Endothelial cell of umbilical vein (primary cell): ENCODE results near the gene SPTLC3. TPM values are rescaled to one million over a fixed set of nuclear protein-coding genes. Genes with fewer than 3 reads are reported as not detected.

Experiments used
- BruUV-seq: library from RNA; stranded (reverse); fragments of 400-500 nt; replicated peaks from 2 replicates; lab custom pipeline; 2021; lab: Mats Ljungman, UMichigan
- CTCF ChIA-PET: fragments of 300-600, 350-600 bp; sonication (Branson Sonifier 250); formaldehyde crosslinking; loops from one replicate; lab custom pipeline; 2021; ENCODE audit warnings: antibody characterized with exemption, inconsistent platforms; lab: Charles Lee
- POLR2A ChIA-PET: fragments of 300-600, 350-600 bp; sonication (Branson Sonifier 250); formaldehyde crosslinking; loops from one replicate; lab custom pipeline; 2021; ENCODE audit warnings: antibody characterized with exemption, inconsistent platforms; lab: Charles Lee
- DNase-seq: peaks from one replicate; pipeline ENCODE4 v3.0.0-alpha.2; 2011; ENCODE audit warnings: low read depth, low spot score
- FAIRE-seq: peaks from 2 replicates; lab custom pipeline; 2011; peaks lifted over from hg19 to GRCh38; lab: Jason Lieb, UNC
- H2AFZ ChIP-seq: 2 replicates; pipeline ENCODE4 v1.6.0; 2012; ENCODE audit warnings: low read depth, low read length, control low read depth, inconsistent platforms
- H3K27ac ChIP-seq: 2 replicates; pipeline ENCODE4 v1.5.1; 2011; ENCODE audit warnings: low read depth, mild to moderate bottlenecking, control low read depth, low read length, moderate library complexity; ENCODE audit not compliant: insufficient read depth
- H3K27me3 ChIP-seq, 2 experiments: 2 replicates each; pipeline versions ENCODE4 v1.6.0 to v1.6.1; 2011; ENCODE audit warnings: low read length in 2 of 2, mixed read lengths in 1 of 2; ENCODE audit not compliant: control insufficient read depth in 2 of 2, insufficient read depth in 2 of 2
- H3K36me3 ChIP-seq, 2 experiments: 2 replicates in 1 of 2; 3 replicates in 1 of 2; pipeline ENCODE4 v1.5.1; 2011; ENCODE audit warnings: low read length in 2 of 2, mild to moderate bottlenecking in 1 of 2, moderate library complexity in 1 of 2; ENCODE audit not compliant: control insufficient read depth in 2 of 2, insufficient read depth in 2 of 2; ENCODE audit errors: extremely low read depth in 1 of 2
- H3K4me1 ChIP-seq: 3 replicates; pipeline ENCODE4 v1.5.1; 2011; ENCODE audit warnings: mild to moderate bottlenecking, low read length; ENCODE audit not compliant: control insufficient read depth, insufficient read depth; ENCODE audit errors: extremely low read depth
- H3K4me2 ChIP-seq: 2 replicates; pipeline ENCODE4 v1.6.1; 2011; ENCODE audit warnings: low read length, control low read depth, mixed read lengths; ENCODE audit not compliant: insufficient read depth
- H3K4me3 ChIP-seq, 3 experiments: fragments of 200-600 bp in 1 of 3; sonication (generic), shearing (Covaris generic) in 1 of 3; replicated peaks in 1 of 3; 2 replicates each; pipeline ENCODE4 v1.5.1; 2011 to 2016; ENCODE audit warnings: control low read depth in 3 of 3, low read length in 3 of 3, mild to moderate bottlenecking in 2 of 3, inconsistent platforms in 1 of 3, low read depth in 1 of 3, moderate library complexity in 1 of 3; ENCODE audit not compliant: insufficient read depth in 1 of 3
- H3K79me2 ChIP-seq: 2 replicates; pipeline ENCODE4 v1.6.0; 2012; ENCODE audit warnings: low read length, inconsistent platforms; ENCODE audit not compliant: control insufficient read depth, insufficient read depth
- H3K9ac ChIP-seq: replicated peaks from 2 replicates; pipeline ENCODE3; 2011; ENCODE audit warnings: low read length, control low read depth; ENCODE audit not compliant: insufficient read depth; ENCODE audit errors: extremely low read depth
- H3K9me1 ChIP-seq: replicated peaks from 3 replicates; pipeline ENCODE4 v1.6.0; 2011; ENCODE audit warnings: mild to moderate bottlenecking, low read length; ENCODE audit not compliant: control insufficient read depth, insufficient read depth; ENCODE audit errors: extremely low read depth
- H3K9me3 ChIP-seq: replicated peaks from 2 replicates; pipeline ENCODE4 v1.5.1; 2012; ENCODE audit warnings: low read length, inconsistent platforms; ENCODE audit not compliant: control insufficient read depth, insufficient read depth
- H4K20me1 ChIP-seq: replicated peaks from 2 replicates; pipeline ENCODE3; 2011; ENCODE audit warnings: mild to moderate bottlenecking, low read length; ENCODE audit not compliant: control insufficient read depth, insufficient read depth; ENCODE audit errors: extremely low read depth
- EZH2 ChIP-seq: IDR thresholded peaks from 2 replicates; pipeline ENCODE4 v1.6.1; 2012; ENCODE audit warnings: borderline replicate concordance, low read depth, mild to moderate bottlenecking, moderate library complexity, low read length, inconsistent platforms; ENCODE audit not compliant: severe bottlenecking
- FOS ChIP-seq: IDR thresholded peaks from 2 replicates; pipeline ENCODE4 v1.6.1; 2011; ENCODE audit warnings: mild to moderate bottlenecking, low read length, moderate library complexity, borderline replicate concordance; ENCODE audit not compliant: insufficient read depth
- GATA2 ChIP-seq: IDR thresholded peaks from 2 replicates; pipeline ENCODE4 v1.7.0; 2011; ENCODE audit warnings: low read depth, mild to moderate bottlenecking, moderate library complexity, mixed read lengths, low read length; ENCODE audit not compliant: insufficient read length, insufficient read depth
- JUN ChIP-seq: IDR thresholded peaks from 2 replicates; pipeline ENCODE4 v1.6.1; 2011; ENCODE audit warnings: borderline replicate concordance, low read depth; ENCODE audit not compliant: insufficient read length, insufficient read depth
- MYC ChIP-seq: IDR thresholded peaks from one replicate; pipeline ENCODE4 v1.6.1; 2011; ENCODE audit warnings: mild to moderate bottlenecking, low read depth, low read length
- POLR2A ChIP-seq: IDR thresholded peaks from 2 replicates; pipeline ENCODE4 v1.6.1; 2012; ENCODE audit warnings: low read depth, mild to moderate bottlenecking, control low read depth, low read length
- POLR2AphosphoS5 ChIP-seq: IDR thresholded peaks from 2 replicates; pipeline ENCODE4 v1.6.1; 2012; ENCODE audit warnings: low read depth, mild to moderate bottlenecking, control low read depth, low read length, moderate library complexity; ENCODE audit not compliant: insufficient read depth
- dilution Hi-C: fragments of 300-500 bp; cut with MboI; formaldehyde crosslinking; loops from one replicate; pipeline ENCODE4 v1.15.0; 2019; ENCODE audit warnings: low sequenced_read_pairs; ENCODE audit not compliant: extremely low pct_ligation_motif_present
- intact Hi-C: fragments of 100-400 bp; cut with micrococcal nuclease; formaldehyde crosslinking; loops from one replicate; pipeline ENCODE4 v1.10.0; 2022
- polyA plus RNA-seq, 4 experiments: library from polyadenylated mRNA; depleted of rRNA in 3 of 4; stranded (reverse) in 3 of 4; unstranded in 1 of 4; fragments of >200 nt; gene quantifications; 2 replicates each; pipeline versions ENCODE4 v1.2.1 to v1.2.3, GENCODE V29; 2011 to 2012; ENCODE audit warnings: missing spikeins in 1 of 4
- total RNA-seq: library from RNA; stranded (reverse); gene quantifications from 2 replicates; pipeline ENCODE4 v1.2.3, GENCODE V29; 2021
- TF ChIP-seq, protein P1 (sequence below), 2 donors: IDR thresholded peaks; 1 replicate in 1 of 2; 2 replicates in 1 of 2; pipeline ENCODE4 v1.5.1; 2011; ENCODE audit warnings: low read length in 2 of 2, mild to moderate bottlenecking in 2 of 2, moderate library complexity in 2 of 2, control low read depth in 1 of 2, inconsistent platforms in 1 of 2, low read depth in 1 of 2; ENCODE audit not compliant: insufficient read depth in 1 of 2; ENCODE audit errors: extremely low read depth in 1 of 2
- TF ChIP-seq, protein P2 (sequence below): IDR thresholded peaks from 2 replicates; pipeline ENCODE4 v1.6.1; 2011; ENCODE audit not compliant: insufficient read depth, insufficient read length

The SPTLC3 gene
- total and polyA plus RNA-seq, 2 donors (not counting 3 experiments of a cell fraction or from before 2014, with no cell fraction given): 0.29 to 0.35 TPM

DNA sequence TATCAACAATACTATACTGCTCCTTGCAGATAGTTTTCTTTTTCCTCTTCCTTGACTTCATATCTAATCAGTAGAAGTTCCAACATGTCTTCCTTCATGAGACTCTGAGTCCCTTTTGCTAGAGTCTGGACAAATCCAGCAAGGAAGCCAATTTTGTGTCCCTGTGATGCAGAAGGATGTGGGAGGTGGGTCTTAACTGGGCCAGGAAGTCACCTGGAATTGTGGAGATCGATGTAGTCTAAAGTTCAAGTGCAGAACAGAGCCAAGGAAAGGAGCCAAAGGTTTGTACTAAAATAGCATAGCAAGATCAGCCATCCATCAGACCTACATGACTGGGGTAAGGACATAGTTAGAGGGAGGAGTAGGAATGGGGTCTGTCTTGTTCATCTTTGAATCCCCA, 37.6 kb downstream of the SPTLC3 start:
- Histone ChIP-seq H3K9ac (no peak overlapping the region), H3K4me2 (no peak overlapping the region), H3K36me3 (no peaks in the 10 kb centered on the region), H3K9me1 (no peaks in the 10 kb centered on the region), H2AFZ (no peak overlapping the region), H4K20me1 (no peaks in the 10 kb centered on the region), H3K4me1 (no peaks in the 10 kb centered on the region), H3K27ac (no peak overlapping the region), H3K79me2 (no peaks in the 10 kb centered on the region), H3K9me3 (no peaks in the 10 kb centered on the region), H3K4me3 (no peak overlapping the region), H3K27me3 (no peaks in the 10 kb centered on the region)
- dilution Hi-C loops: no loop called here
- BruUV-seq: no TSS peak
- intact Hi-C loops: no loop called here
- DNase-seq (no peak), FAIRE-seq (no peak)
- CTCF ChIA-PET: no interaction called here
- POLR2A ChIA-PET: no interaction called here
- TF ChIP-seq, protein P1, sequence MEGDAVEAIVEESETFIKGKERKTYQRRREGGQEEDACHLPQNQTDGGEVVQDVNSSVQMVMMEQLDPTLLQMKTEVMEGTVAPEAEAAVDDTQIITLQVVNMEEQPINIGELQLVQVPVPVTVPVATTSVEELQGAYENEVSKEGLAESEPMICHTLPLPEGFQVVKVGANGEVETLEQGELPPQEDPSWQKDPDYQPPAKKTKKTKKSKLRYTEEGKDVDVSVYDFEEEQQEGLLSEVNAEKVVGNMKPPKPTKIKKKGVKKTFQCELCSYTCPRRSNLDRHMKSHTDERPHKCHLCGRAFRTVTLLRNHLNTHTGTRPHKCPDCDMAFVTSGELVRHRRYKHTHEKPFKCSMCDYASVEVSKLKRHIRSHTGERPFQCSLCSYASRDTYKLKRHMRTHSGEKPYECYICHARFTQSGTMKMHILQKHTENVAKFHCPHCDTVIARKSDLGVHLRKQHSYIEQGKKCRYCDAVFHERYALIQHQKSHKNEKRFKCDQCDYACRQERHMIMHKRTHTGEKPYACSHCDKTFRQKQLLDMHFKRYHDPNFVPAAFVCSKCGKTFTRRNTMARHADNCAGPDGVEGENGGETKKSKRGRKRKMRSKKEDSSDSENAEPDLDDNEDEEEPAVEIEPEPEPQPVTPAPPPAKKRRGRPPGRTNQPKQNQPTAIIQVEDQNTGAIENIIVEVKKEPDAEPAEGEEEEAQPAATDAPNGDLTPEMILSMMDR (IDR thresholded peaks at IDR 0.05; ENCODE audit: extremely low read depth in 1 of 2, insufficient read depth in 1 of 2, low read depth in 1 of 2, low read length in 2 of 2): no peak
- TF ChIP-seq EZH2 (no peak), JUN (no peak), GATA2 (no peak), POLR2AphosphoS5 (no peak), POLR2A (no peak), FOS (no peak), MYC (no peak)
- TF ChIP-seq, protein P2, sequence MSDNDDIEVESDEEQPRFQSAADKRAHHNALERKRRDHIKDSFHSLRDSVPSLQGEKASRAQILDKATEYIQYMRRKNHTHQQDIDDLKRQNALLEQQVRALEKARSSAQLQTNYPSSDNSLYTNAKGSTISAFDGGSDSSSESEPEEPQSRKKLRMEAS: no peak
